IMR-90 (cell line): ENCODE results near the gene NEK11. TPM values are rescaled to one million over a fixed set of nuclear protein-coding genes. Genes with fewer than 3 reads are reported as not detected.

Experiments used
- CHD1 ChIP-seq: IDR thresholded peaks from 2 replicates; pipeline ENCODE4 v1.6.1; 2012; ENCODE audit warnings: low read depth, low read length, improper control_type of control experiment
- CTCF ChIP-seq: conservative IDR thresholded peaks from 2 replicates; pipeline ENCODE4 v1.5.1; 2012; ENCODE audit warnings: mild to moderate bottlenecking, low read depth, low read length, improper control_type of control experiment
- MAZ ChIP-seq: IDR thresholded peaks from 2 replicates; pipeline ENCODE4 v1.6.1; 2012; ENCODE audit warnings: low read depth, mild to moderate bottlenecking, low read length, improper control_type of control experiment, moderate library complexity, borderline replicate concordance
- RCOR1 ChIP-seq: IDR thresholded peaks from 2 replicates; pipeline ENCODE4 v1.6.1; 2012; ENCODE audit warnings: mild to moderate bottlenecking, low read length, improper control_type of control experiment; ENCODE audit not compliant: insufficient replicate concordance
- RFX5 ChIP-seq: IDR thresholded peaks from 2 replicates; pipeline ENCODE4 v1.8.0; 2012; ENCODE audit warnings: low read depth, mild to moderate bottlenecking, low read length, moderate library complexity
- polyA plus RNA-seq, 3 experiments: library from polyadenylated mRNA; depleted of rRNA; stranded (reverse); fragments of >200 nt; gene quantifications; 2 replicates each; pipeline ENCODE4 v1.2.3, GENCODE V29; 2012; ENCODE audit warnings: low replicate concordance in 1 of 3
- total RNA-seq: library from RNA; depleted of rRNA; stranded (reverse); fragments of >200 nt; gene quantifications from 2 replicates; pipeline ENCODE4 v1.2.3, GENCODE V29; 2012

NEK11 gene
- total and polyA plus RNA-seq, 2 of the 4 experiments (the other 2 are of a cell fraction) = 1.1 to 1.6 TPM

GRCh38 chr3:131026321-131027151 lies at the start of gene NEK11, which contains the start of gene ASTE1 (continued):
- TF ChIP-seq RCOR1 = no peak
- no peak for TF ChIP-seq RFX5
- TF ChIP-seq MAZ = peak; percentile 47; the same call in 1 of the 2 replicates
- no peak for TF ChIP-seq CHD1
- TF ChIP-seq CTCF = no peak
